Measurements from ENCODE around the gene CHST2.
"Not testable (repeated sequence)": the region's sequence is repeated elsewhere in the genome, so short reads cannot be mapped to it uniquely, and the experiment has no call there.

CHST2 gene

GRCh38 chr3:143119009-143119914 lies at the start of gene CHST2:
Gene CHST2 (plus strand): TSS chr3:143119771. CDS start chr3:143120817, 1,046 bp downstream.
- peak; percentile 85 for DNase-seq

- DNase-seq, result no peak
Measured at GRCh38 chr3:143070977-143071551, 48.5 kb upstream of the CHST2 start.

GRCh38 chr3:143071776-143072175 lies 47.8 kb upstream of the CHST2 start:
- DNase-seq, result no peak

GRCh38 chr3:143072298-143073020 lies 47.1 kb upstream of the CHST2 start:
- not testable (repeated sequence) for DNase-seq

GRCh38 chr3:143073541-143073940 lies 46.0 kb upstream of the CHST2 start:
- not testable (repeated sequence) for DNase-seq

GRCh38 chr3:143073983-143074382 lies 45.6 kb upstream of the CHST2 start:
- DNase-seq, result not testable (repeated sequence)

- DNase-seq, result no peak
Measured at GRCh38 chr3:143078883-143079282, 40.7 kb upstream of the CHST2 start.

GRCh38 chr3:143080196-143080595 lies 39.4 kb upstream of the CHST2 start:
- DNase-seq, result no peak

GRCh38 chr3:143081365-143081764 lies 38.2 kb upstream of the CHST2 start:
- no peak for DNase-seq

GRCh38 chr3:143081844-143082778 lies 37.5 kb upstream of the CHST2 start:
- no peak for DNase-seq

- DNase-seq, result no peak
Measured at GRCh38 chr3:143083781-143084180, 35.8 kb upstream of the CHST2 start.

GRCh38 chr3:143084856-143085731 lies 34.5 kb upstream of the CHST2 start:
- DNase-seq, result no peak

GRCh38 chr3:143088835-143089234 lies 30.7 kb upstream of the CHST2 start:
- no peak for DNase-seq

- DNase-seq, result no peak
Measured at GRCh38 chr3:143089965-143090364, 29.6 kb upstream of the CHST2 start.

GRCh38 chr3:143090486-143090885 lies 29.1 kb upstream of the CHST2 start:
- no peak for DNase-seq

- no peak for DNase-seq
Measured at GRCh38 chr3:143090976-143091837, 28.4 kb upstream of the CHST2 start.

- DNase-seq, result no peak
Measured at GRCh38 chr3:143092191-143092590, 27.4 kb upstream of the CHST2 start.

- no peak for DNase-seq
Measured at GRCh38 chr3:143095813-143096212, 23.8 kb upstream of the CHST2 start.

GRCh38 chr3:143098032-143098764 lies 21.4 kb upstream of the CHST2 start:
- no peak for DNase-seq

GRCh38 chr3:143099210-143099609 lies 20.4 kb upstream of the CHST2 start:
- DNase-seq, result no peak

All from activated CD8-positive, alpha-beta memory T cell treated with anti-CD3 and anti-CD28 coated beads for 24 hours (primary cell).